GM18526 (cell line): ENCODE measurements around the gene ETV7.

Experiments used
- POLR2A ChIP-seq: IDR thresholded peaks from 3 replicates; pipeline ENCODE4 v1.6.1; 2011; ENCODE audit not compliant: insufficient read length; ENCODE audit errors: extremely low read depth

The ETV7 gene

GRCh38 chr6:36324191-36324590 is 63.3 kb downstream of the ETV7 start:
- TF ChIP-seq POLR2A: no peak

- no peak for TF ChIP-seq POLR2A
Observed at GRCh38 chr6:36323062-36323461, 64.4 kb downstream of the ETV7 start.

GRCh38 chr6:36322591-36322990 is 64.9 kb downstream of the ETV7 start:
- no peak for TF ChIP-seq POLR2A

- no peak for TF ChIP-seq POLR2A
Observed at GRCh38 chr6:36320475-36320874, 67.0 kb downstream of the ETV7 start.

GRCh38 chr6:36319821-36320220 is 67.6 kb downstream of the ETV7 start:
- TF ChIP-seq POLR2A: no peak

- TF ChIP-seq POLR2A: no peak
Observed at GRCh38 chr6:36319436-36319762, 68.1 kb downstream of the ETV7 start.

- no peak for TF ChIP-seq POLR2A
Observed at GRCh38 chr6:36318690-36319435, 68.6 kb downstream of the ETV7 start.

GRCh38 chr6:36317623-36318022 is 69.8 kb downstream of the ETV7 start:
- no peak for TF ChIP-seq POLR2A
